ENCODE data around the gene RPL14.

Gene RPL14

GRCh38 chr3:40499952-40500351, 42.8 kb downstream of the RPL14 start:
- Histone ChIP-seq H3K79me2 (no peaks in the 10 kb centered on the region), H3K4me3 (ENCODE audit: low read depth, low read length) (no peak overlapping the region), H3K4me2 (ENCODE audit: low read length) (no peak overlapping the region), H3K36me3 (ENCODE audit: control insufficient read depth, insufficient read depth, low read length) (no peaks in the 10 kb centered on the region), H3K27me3 (ENCODE audit: control insufficient read depth, insufficient read depth, low read length) (no peaks in the 10 kb centered on the region), H3K4me1 (no peaks in the 10 kb centered on the region), H3K9ac (no peak overlapping the region), H2AFZ (no peak overlapping the region), H3K9me3 (ENCODE audit: control insufficient read depth, low read length) (no peaks in the 10 kb centered on the region), H3K27ac (no peak overlapping the region)
- TF ChIP-seq, protein P1, sequence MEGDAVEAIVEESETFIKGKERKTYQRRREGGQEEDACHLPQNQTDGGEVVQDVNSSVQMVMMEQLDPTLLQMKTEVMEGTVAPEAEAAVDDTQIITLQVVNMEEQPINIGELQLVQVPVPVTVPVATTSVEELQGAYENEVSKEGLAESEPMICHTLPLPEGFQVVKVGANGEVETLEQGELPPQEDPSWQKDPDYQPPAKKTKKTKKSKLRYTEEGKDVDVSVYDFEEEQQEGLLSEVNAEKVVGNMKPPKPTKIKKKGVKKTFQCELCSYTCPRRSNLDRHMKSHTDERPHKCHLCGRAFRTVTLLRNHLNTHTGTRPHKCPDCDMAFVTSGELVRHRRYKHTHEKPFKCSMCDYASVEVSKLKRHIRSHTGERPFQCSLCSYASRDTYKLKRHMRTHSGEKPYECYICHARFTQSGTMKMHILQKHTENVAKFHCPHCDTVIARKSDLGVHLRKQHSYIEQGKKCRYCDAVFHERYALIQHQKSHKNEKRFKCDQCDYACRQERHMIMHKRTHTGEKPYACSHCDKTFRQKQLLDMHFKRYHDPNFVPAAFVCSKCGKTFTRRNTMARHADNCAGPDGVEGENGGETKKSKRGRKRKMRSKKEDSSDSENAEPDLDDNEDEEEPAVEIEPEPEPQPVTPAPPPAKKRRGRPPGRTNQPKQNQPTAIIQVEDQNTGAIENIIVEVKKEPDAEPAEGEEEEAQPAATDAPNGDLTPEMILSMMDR (IDR thresholded peaks at IDR 0.05): no peak

DNA sequence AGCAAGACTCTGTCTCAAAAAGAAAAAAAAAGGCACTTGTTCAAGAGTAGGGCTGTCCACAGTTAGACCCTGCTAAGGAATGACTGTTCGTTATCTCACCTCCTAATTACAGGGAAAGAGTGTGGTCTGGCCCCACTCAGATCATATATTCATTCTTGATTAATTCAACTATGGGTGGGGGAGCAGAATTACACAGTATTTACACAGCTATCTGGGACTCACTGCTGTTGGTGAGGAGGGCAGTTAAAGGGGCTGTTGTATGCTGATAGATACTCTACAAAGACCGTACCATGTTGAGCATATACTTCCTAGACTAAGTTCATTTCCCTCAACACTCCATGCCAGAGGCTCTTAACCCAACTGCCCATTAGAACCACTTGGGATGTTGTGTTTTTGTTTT, 44.9 kb downstream of the RPL14 start:
- Histone ChIP-seq H3K36me3 (ENCODE audit: control insufficient read depth, insufficient read depth, low read length) (no peaks in the 10 kb centered on the region), H3K4me1 (peaks cover 10% of the 10 kb centered on the region), H3K4me3 (ENCODE audit: low read depth, low read length) (no peak overlapping the region), H3K27me3 (ENCODE audit: control insufficient read depth, insufficient read depth, low read length) (no peaks in the 10 kb centered on the region), H3K4me2 (ENCODE audit: low read length) (no peak overlapping the region), H3K27ac (no peak overlapping the region), H3K9ac (no peak overlapping the region), H3K9me3 (ENCODE audit: control insufficient read depth, low read length) (no peaks in the 10 kb centered on the region), H2AFZ (no peak overlapping the region), H3K79me2 (no peaks in the 10 kb centered on the region)
- TF ChIP-seq, protein P1 (IDR thresholded peaks at IDR 0.05): no peak

GRCh38 chr3:40504636-40505430, 47.7 kb downstream of the RPL14 start:
- no peak overlapping the region for H3K27ac ChIP-seq
- H3K9ac ChIP-seq: no peak overlapping the region
- H3K79me2 ChIP-seq: no peaks in the 10 kb centered on the region

GRCh38 chr3:40505599-40506462, 48.7 kb downstream of the RPL14 start, which contains the start of gene ZNF620:
Gene ZNF620, plus strand, starts transcription at chr3:40506039. Its CDS starts 314 bp downstream, at chr3:40506353.
- peak within 1 kb of the TSS; percentile 76 for H3K27ac ChIP-seq

More at GRCh38 chr3:40504636-40505430, 47.7 kb downstream of the RPL14 start:
- Histone ChIP-seq H3K4me2 (ENCODE audit: low read length) (no peak overlapping the region), H3K27me3 (ENCODE audit: control insufficient read depth, insufficient read depth, low read length) (no peaks in the 10 kb centered on the region), H3K9me3 (ENCODE audit: control insufficient read depth, low read length) (no peaks in the 10 kb centered on the region), H3K4me3 (ENCODE audit: low read depth, low read length) (no peak overlapping the region), H3K36me3 (ENCODE audit: control insufficient read depth, insufficient read depth, low read length) (no peaks in the 10 kb centered on the region), H3K4me1 (peaks cover 10% of the 10 kb centered on the region), H2AFZ (peak overlapping the region; percentile 100)
- TF ChIP-seq, protein P1 (IDR thresholded peaks at IDR 0.05): no peak

More at GRCh38 chr3:40505599-40506462, 48.7 kb downstream of the RPL14 start, which contains the start of gene ZNF620:
- TF ChIP-seq, protein P1 (IDR thresholded peaks at IDR 0.05): peak; percentile 43
- Histone ChIP-seq H3K36me3 (ENCODE audit: control insufficient read depth, insufficient read depth, low read length) (no peaks in the 10 kb centered on the region), H3K4me1 (peaks cover 10% of the 10 kb centered on the region), H3K79me2 (no peaks in the 10 kb centered on the region), H3K27me3 (ENCODE audit: control insufficient read depth, insufficient read depth, low read length) (no peaks in the 10 kb centered on the region), H2AFZ (peak within 1 kb of the TSS; percentile 100), H3K9ac (peak within 1 kb of the TSS; percentile 63), H3K4me2 (ENCODE audit: low read length) (peak within 1 kb of the TSS; percentile 66), H3K9me3 (ENCODE audit: control insufficient read depth, low read length) (no peaks in the 10 kb centered on the region), H3K4me3 (ENCODE audit: low read depth, low read length) (peak within 1 kb of the TSS; percentile 60)

Measured in parathyroid adenoma (tissue), 2 donors.